ENCODE results near the gene TMEM154. TPM values are rescaled to one million over a fixed set of nuclear protein-coding genes. Genes with fewer than 3 reads are reported as not detected.

TMEM154 gene
- total RNA-seq, 4 donors from 2014 or later, result 0.44 to 1.8 (median 1.1) TPM

- no peaks in the 10 kb centered on the region for H3K27me3 ChIP-seq
- H3K36me3 ChIP-seq, result no peaks in the 10 kb centered on the region
- no peak overlapping the region for H3K27ac ChIP-seq
- H3K4me3 ChIP-seq, result no peak overlapping the region
- peaks cover 0 to 31% (median 3%) of the 10 kb centered on the region in 4 donors for H3K9me3 ChIP-seq
- WGBS, 2 donors, result 69 to 72% methylated on average over 2 of the region's 2 CpGs
- DNase-seq (ENCODE audit: low spot score in 2 of 2), result no peak
- H3K4me1 ChIP-seq, result peaks cover 0 to 4% (median 0%) of the 10 kb centered on the region in 4 donors
- TF ChIP-seq CTCF (IDR thresholded peaks at IDR 0.05) (no peak), EP300 (IDR thresholded peaks at IDR 0.05) (no peak), POLR2A (IDR thresholded peaks at IDR 0.05) (no peak)
Measured at GRCh38 chr4:152661649-152662048, 18.1 kb downstream of the TMEM154 start.

- H3K9me3 ChIP-seq, result peaks cover 0 to 31% (median 3%) of the 10 kb centered on the region in 4 donors
- TF ChIP-seq POLR2A (IDR thresholded peaks at IDR 0.05) (no peak), EP300 (IDR thresholded peaks at IDR 0.05) (no peak)
- H3K27ac ChIP-seq, result no peak overlapping the region
- WGBS, 2 donors, result 51 to 54% methylated on average over 5 of the region's 5 CpGs
- no peaks in the 10 kb centered on the region for H3K27me3 ChIP-seq
- H3K4me1 ChIP-seq, result peaks cover 0 to 4% (median 0%) of the 10 kb centered on the region in 4 donors
- no peak overlapping the region for H3K4me3 ChIP-seq
- H3K36me3 ChIP-seq, result no peaks in the 10 kb centered on the region
- DNase-seq (ENCODE audit: low spot score in 2 of 2), result no peak
Measured at GRCh38 chr4:152660526-152660925, 19.3 kb downstream of the TMEM154 start.

- peaks cover 0 to 31% (median 3%) of the 10 kb centered on the region in 4 donors for H3K9me3 ChIP-seq
- peaks cover 0 to 4% (median 0%) of the 10 kb centered on the region in 4 donors for H3K4me1 ChIP-seq
- H3K27ac ChIP-seq, result no peak overlapping the region
- H3K36me3 ChIP-seq, result no peaks in the 10 kb centered on the region
- H3K27me3 ChIP-seq, result no peaks in the 10 kb centered on the region
- DNase-seq (ENCODE audit: low spot score in 2 of 2), result no peak
- no peak overlapping the region for H3K4me3 ChIP-seq
- no peak for TF ChIP-seq EP300 (IDR thresholded peaks at IDR 0.05)
- no peak for TF ChIP-seq CTCF (IDR thresholded peaks at IDR 0.05)
- TF ChIP-seq POLR2A (IDR thresholded peaks at IDR 0.05), result no peak
- 87 to 90% methylated on average over 4 of the region's 4 CpGs for WGBS, 2 donors
Measured at GRCh38 chr4:152659806-152660205, 20.0 kb downstream of the TMEM154 start.

- no peak overlapping the region for H3K4me3 ChIP-seq
- peaks cover 0 to 4% (median 0%) of the 10 kb centered on the region in 4 donors for H3K4me1 ChIP-seq
- no peaks in the 10 kb centered on the region for H3K36me3 ChIP-seq
- no peak for DNase-seq (ENCODE audit: low spot score in 2 of 2)
- TF ChIP-seq CTCF (IDR thresholded peaks at IDR 0.05), result no peak
- TF ChIP-seq POLR2A (IDR thresholded peaks at IDR 0.05), result no peak
- no peak for TF ChIP-seq EP300 (IDR thresholded peaks at IDR 0.05)
- no peaks in the 10 kb centered on the region for H3K27me3 ChIP-seq
- peaks cover 0 to 31% (median 3%) of the 10 kb centered on the region in 4 donors for H3K9me3 ChIP-seq
- H3K27ac ChIP-seq, result no peak overlapping the region
- WGBS, 2 donors, result 91 to 97% methylated on average over 2 of the region's 2 CpGs
Measured at GRCh38 chr4:152657657-152658056, 22.1 kb downstream of the TMEM154 start.

GRCh38 chr4:152655272-152656129 is 24.3 kb downstream of the TMEM154 start:
- H3K36me3 ChIP-seq, result no peaks in the 10 kb centered on the region
- DNase-seq (ENCODE audit: low spot score in 2 of 2), result no peak
- H3K4me3 ChIP-seq, result no peak overlapping the region
- peaks cover 0 to 29% (median 3%) of the 10 kb centered on the region in 4 donors for H3K9me3 ChIP-seq
- no peaks in the 10 kb centered on the region for H3K27me3 ChIP-seq
- 76 to 82% methylated on average over 3 to 7 of the region's 7 CpGs for WGBS, 2 donors
- TF ChIP-seq EP300 (IDR thresholded peaks at IDR 0.05) (no peak), POLR2A (IDR thresholded peaks at IDR 0.05) (no peak)
- H3K4me1 ChIP-seq, result no peaks in the 10 kb centered on the region
- H3K27ac ChIP-seq, result no peak overlapping the region

- TF ChIP-seq POLR2A (IDR thresholded peaks at IDR 0.05) (no peak), CTCF (IDR thresholded peaks at IDR 0.05) (no peak)
- H3K27ac ChIP-seq, result no peak overlapping the region
- no peaks in the 10 kb centered on the region for H3K27me3 ChIP-seq
- WGBS, 2 donors, result 95 to 96% methylated on average over 1 of the region's 1 CpG
- peaks cover 0 to 4% (median under 1%) of the 10 kb centered on the region in 4 donors for H3K9me3 ChIP-seq
- no peaks in the 10 kb centered on the region for H3K4me1 ChIP-seq
- no peaks in the 10 kb centered on the region for H3K36me3 ChIP-seq
- H3K4me3 ChIP-seq, result no peak overlapping the region
- DNase-seq (ENCODE audit: low spot score in 2 of 2), result no peak
Measured at GRCh38 chr4:152652102-152652501, 27.7 kb downstream of the TMEM154 start.

Data from tibial nerve (tissue), 4 donors.